Measurements from ENCODE around the gene CALD1. TPM values are rescaled to one million over a fixed set of nuclear protein-coding genes. Genes with fewer than 3 reads are reported as not detected.

CALD1 gene
- total and polyA plus RNA-seq, 2 experiments from 2014 or later: 132 to 842 TPM

- peak overlapping the region; percentile 48 for H3K27ac ChIP-seq (ENCODE audit: low read depth)
- peaks cover 69% of the 10 kb centered on the region for H3K79me2 ChIP-seq (replicated peaks; ENCODE audit: insufficient read depth)
- H4K20me1 ChIP-seq (replicated peaks; ENCODE audit: insufficient read depth): no peaks in the 10 kb centered on the region
- no peaks in the 10 kb centered on the region for H3K27me3 ChIP-seq (ENCODE audit: insufficient read depth)
- 0 out of 2 replicates have a peak, but pooled peaks cover 5% of the 10 kb centered on the region for H3K36me3 ChIP-seq (ENCODE audit: insufficient read depth)
- H3K9me2 ChIP-seq (ENCODE audit: insufficient read depth): no peaks in the 10 kb centered on the region
- no peak for ATAC-seq
- no peak overlapping the region for H3K4me2 ChIP-seq
- peaks cover 25% of the 10 kb centered on the region for H3K4me1 Mint-ChIP-seq
- no peak for DNase-seq (ENCODE audit: low spot score)
- H3K27ac Mint-ChIP-seq: peak overlapping the region; percentile 86
- peaks cover 35% of the 10 kb centered on the region; the same call in 2 of the 3 replicates for H3K36me3 Mint-ChIP-seq (ENCODE audit: low read depth)
- TF ChIP-seq CTCF (conservative IDR thresholded peaks at IDR 0.05; ENCODE audit: low read depth in 2 of 2): no peak
- TF ChIP-seq ETS1 (IDR thresholded peaks at IDR 0.05): no peak
- TF ChIP-seq REST (IDR thresholded peaks at IDR 0.05; ENCODE audit: unreplicated experiment): no peak
- TF ChIP-seq ZNF462 (CRISPR knock-in tag; IDR thresholded peaks at IDR 0.05): no peak
- no peak for TF ChIP-seq EZH2phosphoT487 (IDR thresholded peaks at IDR 0.05; ENCODE audit: unreplicated experiment)
- H3F3A ChIP-seq (replicated peaks; ENCODE audit: low read depth): no peaks in the 10 kb centered on the region
- peaks cover 18% of the 10 kb centered on the region for H3K4me1 ChIP-seq (ENCODE audit: insufficient read depth)
- peaks cover 2% of the 10 kb centered on the region for H3K27me3 Mint-ChIP-seq (ENCODE audit: insufficient read depth, low read depth, poor library complexity)
- H3K9me3 Mint-ChIP-seq: peaks cover 9% of the 10 kb centered on the region; the same call in 1 of the 3 replicates
- no peak overlapping the region for H3K4me3 Mint-ChIP-seq
- H2AFZ ChIP-seq: no peak overlapping the region
- H3K4me3 ChIP-seq: no peak overlapping the region
Observed at GRCh38 chr7:134804854-134805253, 25.4 kb downstream of the CALD1 start.

Data from GM23338 (cell line).